Muscle of leg (tissue), 11 donors: Measurements from ENCODE around the gene ABCG4. TPM values are rescaled to one million over a fixed set of nuclear protein-coding genes. Genes with fewer than 3 reads are reported as not detected.
"Not testable (repeated sequence)": the region's sequence is repeated elsewhere in the genome, so short reads cannot be mapped to it uniquely, and the experiment has no call there.

Source experiments
- DNase-seq: peaks from one replicate; pipeline ENCODE4 v3.0.0; 2013
- H3K27ac ChIP-seq: one replicate; pipeline ENCODE4 v1.5.1; 2013; ENCODE audit warnings: mild to moderate bottlenecking, low read length, control low read depth
- H3K27me3 ChIP-seq: one replicate; pipeline ENCODE4 v1.6.1; 2013; ENCODE audit warnings: low read length; ENCODE audit not compliant: control insufficient read depth, insufficient read depth
- H3K36me3 ChIP-seq: one replicate; pipeline ENCODE4 v1.6.1; 2013; ENCODE audit warnings: low read length; ENCODE audit not compliant: control insufficient read depth, insufficient read depth
- H3K4me1 ChIP-seq: one replicate; pipeline ENCODE4 v1.6.1; 2013; ENCODE audit warnings: low read length; ENCODE audit not compliant: control insufficient read depth, insufficient read depth
- H3K4me3 ChIP-seq: one replicate; pipeline ENCODE4 v1.5.1; 2013; ENCODE audit warnings: low read length, control low read depth
- H3K9me3 ChIP-seq: replicated peaks from 2 replicates; pipeline ENCODE4 v1.6.1; 2013; ENCODE audit warnings: low read depth, low read length; ENCODE audit not compliant: control insufficient read depth
- WGBS: methylation state at CpG from one replicate; pipeline ENCODE4 v1.1.5; 2013; ENCODE audit warnings: missing lambda C conversion rate; ENCODE audit not compliant: insufficient coverage; 5-methylcytosine and 5-hydroxymethylcytosine counted together
- polyA plus RNA-seq, 8 donors: library from polyadenylated mRNA; unstranded; fragments of 120-200 nt; gene quantifications; one replicate each; pipeline versions ENCODE4 v1.2.1 to v1.2.3, GENCODE V29; 2013; ENCODE audit warnings: inconsistent platforms in 1 of 8, low replicate concordance in 1 of 8; ENCODE audit not compliant: insufficient read length in 8 of 8, insufficient read depth in 1 of 8
- total RNA-seq: library from RNA; stranded (reverse); fragments of 120-200 nt; gene quantifications from one replicate; pipeline ENCODE4 v1.2.4, GENCODE V29; 2013

Gene ABCG4
- total and polyA plus RNA-seq, 9 donors, result 0.13 to 0.60 (median 0.26) TPM

DNA sequence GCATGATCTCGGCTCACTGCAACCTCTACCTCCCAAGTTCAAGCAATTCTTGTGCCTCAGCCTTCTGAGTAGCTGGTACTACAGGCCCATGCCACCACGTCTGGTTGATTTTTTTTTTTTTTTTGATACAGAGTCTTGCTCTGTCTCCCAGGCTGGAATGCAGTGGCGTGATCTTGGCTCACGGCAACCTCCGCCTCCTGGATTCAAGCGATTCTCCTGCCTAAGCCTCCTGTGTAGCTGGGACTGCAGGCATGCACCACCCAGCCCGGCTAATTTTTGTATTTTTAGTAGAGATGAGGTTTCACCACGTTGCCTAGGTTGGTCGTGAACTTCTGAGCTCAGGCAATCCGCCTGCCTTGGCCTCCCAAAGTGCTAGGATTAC is 18.2 kb downstream of the ABCG4 start:
- H3K36me3 ChIP-seq, H3K27ac ChIP-seq, H3K9me3 ChIP-seq, DNase-seq, H3K27me3 ChIP-seq, H3K4me3 ChIP-seq: not testable (repeated sequence)
- 60% methylated on average over 8 of the region's 10 CpGs for WGBS
- H3K4me1 ChIP-seq, result peaks cover 14% of the 10 kb centered on the region

DNA sequence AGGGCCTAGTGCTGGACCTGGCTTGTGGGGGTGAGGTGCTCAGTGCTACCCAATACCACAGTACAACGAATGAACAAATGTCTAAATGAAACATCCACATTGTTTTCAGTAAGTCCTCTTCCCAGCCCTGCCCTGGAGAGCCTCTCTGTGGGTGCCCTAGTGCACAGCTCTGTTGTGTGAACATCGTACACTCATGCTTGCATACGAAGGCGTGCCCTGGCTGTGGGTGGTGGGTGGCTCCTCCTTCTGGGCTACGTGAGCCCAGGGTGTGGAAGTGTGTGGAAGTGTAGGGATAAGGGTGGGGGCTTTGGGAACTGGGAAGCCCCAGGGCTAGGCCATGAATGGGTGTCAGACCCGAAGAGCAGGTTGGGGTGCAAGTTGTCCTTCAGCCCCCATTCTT is 19.1 kb downstream of the ABCG4 start:
- no peak for DNase-seq
- 90% methylated on average over 2 of the region's 6 CpGs for WGBS
- Histone ChIP-seq H3K9me3 (no peaks in the 10 kb centered on the region), H3K27me3 (no peaks in the 10 kb centered on the region), H3K27ac (no peak overlapping the region), H3K36me3 (no peaks in the 10 kb centered on the region), H3K4me3 (no peak overlapping the region), H3K4me1 (peaks cover 14% of the 10 kb centered on the region)

DNA sequence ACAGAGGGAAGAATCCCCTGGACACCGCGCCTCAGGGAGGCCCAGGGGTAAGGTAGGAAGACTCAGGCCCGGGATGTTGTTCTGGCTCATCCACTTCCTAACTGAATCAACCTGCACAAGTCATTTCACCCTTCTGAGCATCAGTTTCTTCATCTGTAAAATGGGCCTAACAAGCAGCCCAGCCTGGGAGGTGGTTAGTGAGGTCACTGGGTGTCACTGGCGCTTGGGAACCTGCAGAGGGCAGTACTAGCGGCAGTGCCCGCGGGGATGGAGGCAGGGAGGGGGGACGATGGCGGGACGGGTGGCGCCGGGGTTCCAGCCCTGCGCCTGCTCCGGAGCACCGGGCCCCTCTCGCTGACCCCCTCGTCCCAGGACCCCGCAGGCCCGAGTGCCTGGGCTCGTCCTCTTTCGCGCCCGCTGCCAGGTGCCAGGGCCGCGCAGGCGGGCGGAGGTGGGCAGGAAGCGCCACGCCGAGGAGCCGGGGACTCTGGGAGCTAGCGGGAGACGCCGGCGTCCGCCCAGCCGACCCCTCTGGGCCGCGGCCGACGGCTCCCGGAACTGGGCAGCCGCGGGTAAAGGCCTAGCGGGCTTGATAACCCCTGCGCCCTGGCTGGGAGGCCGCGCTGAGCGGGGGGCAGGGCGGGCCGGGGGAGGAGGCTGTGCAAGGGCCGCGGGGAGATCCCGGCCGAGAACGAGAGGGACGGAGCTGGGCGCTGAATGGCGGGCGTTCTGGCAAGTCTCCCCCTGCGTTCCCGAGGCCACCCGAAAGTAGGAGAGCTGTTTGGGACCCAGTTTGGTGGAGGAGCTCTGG is 19.8 kb downstream of the ABCG4 start, which contains the start of gene NLRX1:
TSS of gene NLRX1 (plus strand) at position 255 of the 811 bp plus-strand sequence. CDS start 2,679 bp downstream, outside the sequence.
- H3K27me3 ChIP-seq, result no peaks in the 10 kb centered on the region
- H3K4me1 ChIP-seq, result peaks cover 14% of the 10 kb centered on the region
- peaks cover 3% of the 10 kb centered on the region for H3K36me3 ChIP-seq
- 2% methylated on average over 61 of the region's 63 CpGs for WGBS
- H3K4me3 ChIP-seq, result peak within 1 kb of the TSS; percentile 69
- peak within 1 kb of the TSS; percentile 75 for H3K27ac ChIP-seq
- DNase-seq, result peak; percentile 92
- H3K9me3 ChIP-seq, result no peaks in the 10 kb centered on the region

DNA sequence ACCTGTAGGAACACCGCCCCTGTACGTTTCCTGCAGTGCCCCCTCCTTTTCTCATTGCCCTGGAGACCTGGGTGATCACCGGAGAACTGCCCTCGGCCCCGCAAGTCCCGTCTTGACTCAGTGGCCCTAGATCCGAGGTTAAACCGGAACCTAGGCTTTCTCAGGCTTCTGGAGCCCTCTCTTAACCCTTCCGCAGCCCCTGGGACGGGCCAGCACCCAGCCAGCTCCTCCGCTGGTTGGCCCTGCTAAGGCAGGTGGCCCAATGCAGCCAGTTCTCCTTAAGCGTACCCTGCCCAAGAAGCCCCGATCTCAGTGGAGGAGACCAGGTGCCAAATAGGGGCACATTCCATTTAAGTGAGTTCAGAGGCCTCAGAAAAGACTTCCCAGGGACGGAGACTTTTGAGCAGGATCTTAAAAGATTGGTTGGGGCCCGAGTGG is 20.4 kb downstream of the ABCG4 start:
- WGBS, result 24% methylated on average over 14 of the region's 15 CpGs
- Histone ChIP-seq H3K27ac (peak overlapping the region; percentile 75), H3K27me3 (no peaks in the 10 kb centered on the region), H3K4me3 (peak overlapping the region; percentile 69), H3K36me3 (peaks cover 9% of the 10 kb centered on the region), H3K4me1 (peaks cover 14% of the 10 kb centered on the region), H3K9me3 (no peaks in the 10 kb centered on the region)
- DNase-seq, result peak; percentile 66

DNA sequence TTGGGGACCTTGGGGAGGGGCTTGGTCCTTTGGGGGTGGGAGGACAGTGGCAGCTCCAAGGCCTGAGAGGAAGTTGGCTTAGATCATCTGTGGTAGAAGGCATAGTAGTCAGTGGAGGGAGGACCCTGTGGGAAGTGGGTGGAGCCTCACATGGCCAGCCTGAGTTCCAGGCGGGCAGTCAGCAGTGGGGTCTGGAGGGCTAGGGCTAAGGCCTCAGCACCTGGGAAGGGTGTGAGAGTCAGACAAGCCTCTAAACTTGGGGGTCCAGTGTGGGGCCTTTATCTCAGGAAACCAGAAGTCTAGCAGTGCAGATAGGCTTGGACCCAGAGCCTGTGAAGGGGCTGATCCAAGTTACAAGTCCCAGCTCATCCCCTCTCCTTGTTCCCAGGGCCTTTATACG is 23.7 kb downstream of the ABCG4 start:
- Histone ChIP-seq H3K9me3 (no peaks in the 10 kb centered on the region), H3K4me3 (no peak overlapping the region), H3K36me3 (peaks cover 31% of the 10 kb centered on the region), H3K27ac (no peak overlapping the region), H3K4me1 (peaks cover 14% of the 10 kb centered on the region), H3K27me3 (no peaks in the 10 kb centered on the region)
- 44% methylated on average over 1 of the region's 2 CpGs for WGBS
- DNase-seq, result no peak

DNA sequence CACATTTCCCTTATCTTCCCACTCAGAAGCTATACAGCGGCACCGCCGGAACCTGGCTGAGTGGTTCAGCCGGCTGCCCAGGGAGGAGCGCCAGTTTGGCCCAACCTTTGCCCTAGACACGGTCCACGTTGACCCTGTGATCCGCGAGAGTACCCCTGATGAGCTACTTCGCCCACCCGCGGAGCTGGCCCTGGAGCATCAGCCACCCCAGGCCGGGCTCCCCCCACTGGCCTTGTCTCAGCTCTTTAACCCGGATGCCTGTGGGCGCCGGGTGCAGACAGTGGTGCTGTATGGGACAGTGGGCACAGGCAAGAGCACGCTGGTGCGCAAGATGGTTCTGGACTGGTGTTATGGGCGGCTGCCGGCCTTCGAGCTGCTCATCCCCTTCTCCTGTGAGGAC is 24.6 kb downstream of the ABCG4 start:
- Histone ChIP-seq H3K27me3 (no peaks in the 10 kb centered on the region), H3K9me3 (no peaks in the 10 kb centered on the region), H3K27ac (no peak overlapping the region), H3K4me1 (peaks cover 15% of the 10 kb centered on the region), H3K36me3 (peaks cover 36% of the 10 kb centered on the region), H3K4me3 (no peak overlapping the region)
- DNase-seq, result no peak
- 94% methylated on average over 21 of the region's 21 CpGs for WGBS

DNA sequence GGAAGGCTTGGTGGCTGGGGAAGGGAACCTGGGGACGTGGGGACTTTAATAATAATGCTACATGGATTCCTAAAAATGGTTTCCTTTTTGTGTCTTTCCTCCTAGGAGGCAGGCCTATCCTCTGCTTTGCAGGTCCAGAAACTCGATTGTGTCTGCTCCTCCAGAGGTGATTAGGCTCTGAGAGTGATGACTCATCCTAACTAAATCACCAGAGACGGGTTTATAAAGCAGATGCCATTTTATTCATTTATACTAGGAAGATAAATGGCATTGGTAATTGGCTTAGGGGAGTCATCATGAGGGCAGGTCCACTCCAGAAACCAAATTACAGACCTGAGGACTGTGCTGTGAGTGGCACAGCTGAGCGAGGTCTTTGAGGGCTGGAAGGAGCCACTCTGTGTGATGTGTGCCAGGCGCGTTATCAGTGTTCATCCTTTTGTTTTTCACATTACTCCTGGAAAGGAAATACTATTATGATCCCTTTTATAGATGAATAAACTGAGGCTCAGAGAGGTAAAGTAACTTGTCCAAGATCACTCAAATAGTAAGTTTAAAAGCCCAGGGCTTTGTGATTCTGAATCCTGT is 26.7 kb downstream of the ABCG4 start:
- H3K4me3 ChIP-seq, result no peak overlapping the region
- H3K27ac ChIP-seq, result no peak overlapping the region
- WGBS, result no CpG with 5 or more reads among the region's 6 CpGs
- peaks cover 3% of the 10 kb centered on the region for H3K4me1 ChIP-seq
- no peaks in the 10 kb centered on the region for H3K27me3 ChIP-seq
- no peak for DNase-seq
- peaks cover 44% of the 10 kb centered on the region for H3K36me3 ChIP-seq
- H3K9me3 ChIP-seq, result no peaks in the 10 kb centered on the region

DNA sequence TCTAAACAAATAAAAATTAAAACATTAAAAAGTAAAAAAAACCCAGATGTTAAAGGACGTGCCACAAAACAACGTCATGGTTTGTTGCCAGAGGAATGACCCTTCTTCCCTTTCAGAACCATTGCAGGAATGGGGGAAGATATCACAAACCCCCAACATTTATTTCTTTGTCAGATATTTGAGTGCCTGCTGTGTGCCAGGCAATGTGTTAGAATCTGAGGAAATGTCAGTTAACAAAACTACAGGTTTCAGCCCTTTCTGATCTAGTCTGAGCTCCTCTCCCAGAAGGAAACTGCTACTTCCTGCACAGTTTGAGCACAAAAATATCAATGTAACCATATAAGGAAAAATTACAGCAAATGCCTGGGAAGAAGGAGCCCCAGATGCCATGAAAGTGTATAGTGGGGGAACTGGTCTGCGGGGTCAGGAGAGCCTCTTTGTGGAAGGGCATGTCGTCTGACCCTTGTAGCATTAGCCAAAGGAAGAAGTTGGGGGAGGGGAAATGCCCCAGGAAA is 29.4 kb downstream of the ABCG4 start:
- H3K4me3 ChIP-seq, result no peak overlapping the region
- 33% methylated on average over 1 of the region's 4 CpGs for WGBS
- no peaks in the 10 kb centered on the region for H3K9me3 ChIP-seq
- no peak for DNase-seq
- peak overlapping the region; percentile 3 for H3K27ac ChIP-seq
- H3K27me3 ChIP-seq, result no peaks in the 10 kb centered on the region
- peaks cover 64% of the 10 kb centered on the region for H3K36me3 ChIP-seq
- peaks cover 3% of the 10 kb centered on the region for H3K4me1 ChIP-seq

DNA sequence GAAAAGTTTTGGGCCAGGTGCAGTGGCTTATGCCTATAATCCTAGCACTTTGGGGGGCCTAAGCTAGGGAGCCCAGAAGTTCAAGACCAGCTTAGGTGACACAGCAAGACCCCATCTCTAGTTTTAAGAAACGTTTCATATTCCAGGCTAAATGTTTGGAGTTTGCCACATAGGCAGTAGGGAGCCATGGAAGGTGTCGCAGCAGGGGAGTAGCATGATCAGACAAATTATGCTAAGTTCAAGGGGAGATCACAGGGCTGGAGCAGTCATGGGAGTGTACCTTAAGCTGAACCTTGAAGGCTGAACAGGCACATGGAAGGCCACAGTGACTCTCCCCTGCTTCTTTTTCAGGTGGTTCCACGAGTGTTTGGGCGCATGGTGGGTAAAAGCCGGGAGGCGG is 30.5 kb downstream of the ABCG4 start:
- 99% methylated on average over 6 of the region's 6 CpGs for WGBS
- H3K36me3 ChIP-seq, result peaks cover 60% of the 10 kb centered on the region

DNA sequence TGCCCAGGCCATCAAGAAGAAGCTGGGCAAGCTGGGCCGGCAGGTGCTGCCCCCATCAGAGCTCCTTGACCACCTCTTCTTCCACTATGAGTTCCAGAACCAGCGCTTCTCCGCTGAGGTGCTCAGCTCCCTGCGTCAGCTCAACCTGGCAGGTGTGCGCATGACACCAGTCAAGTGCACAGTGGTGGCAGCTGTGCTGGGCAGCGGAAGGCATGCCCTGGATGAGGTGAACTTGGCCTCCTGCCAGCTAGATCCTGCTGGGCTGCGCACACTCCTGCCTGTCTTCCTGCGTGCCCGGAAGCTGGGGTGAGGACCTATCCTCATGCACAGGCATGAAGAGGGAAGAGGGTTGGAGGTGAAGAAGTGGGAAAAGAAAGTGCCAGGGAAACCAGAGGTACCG is 31.1 kb downstream of the ABCG4 start:
- WGBS, result 92% methylated on average over 10 of the region's 10 CpGs
- Histone ChIP-seq H3K27ac (no peak overlapping the region), H3K9me3 (no peaks in the 10 kb centered on the region), H3K27me3 (no peaks in the 10 kb centered on the region), H3K4me3 (no peak overlapping the region), H3K4me1 (peaks cover 3% of the 10 kb centered on the region), H3K36me3 (peaks cover 54% of the 10 kb centered on the region)
- DNase-seq, result no peak

More for the DNA sequence above, 30.5 kb downstream of the ABCG4 start:
- no peaks in the 10 kb centered on the region for H3K9me3 ChIP-seq
- H3K4me1 ChIP-seq, result peaks cover 3% of the 10 kb centered on the region
- no peak overlapping the region for H3K4me3 ChIP-seq
- DNase-seq, result no peak
- H3K27ac ChIP-seq, result no peak overlapping the region
- no peaks in the 10 kb centered on the region for H3K27me3 ChIP-seq
